HG03175 (cell line): ENCODE results near the gene FER.
"Not testable (repeated sequence)": the region's sequence is repeated elsewhere in the genome, so short reads cannot be mapped to it uniquely, and the experiment has no call there.

Source experiments
- ATAC-seq: cut with Tn5 transposase; IDR thresholded peaks from one replicate; pipeline ENCODE4 v1.9.1; 2021; ENCODE audit warnings: mild to moderate bottlenecking, moderate library complexity; ENCODE audit not compliant: unreplicated experiment

The FER gene

DNA sequence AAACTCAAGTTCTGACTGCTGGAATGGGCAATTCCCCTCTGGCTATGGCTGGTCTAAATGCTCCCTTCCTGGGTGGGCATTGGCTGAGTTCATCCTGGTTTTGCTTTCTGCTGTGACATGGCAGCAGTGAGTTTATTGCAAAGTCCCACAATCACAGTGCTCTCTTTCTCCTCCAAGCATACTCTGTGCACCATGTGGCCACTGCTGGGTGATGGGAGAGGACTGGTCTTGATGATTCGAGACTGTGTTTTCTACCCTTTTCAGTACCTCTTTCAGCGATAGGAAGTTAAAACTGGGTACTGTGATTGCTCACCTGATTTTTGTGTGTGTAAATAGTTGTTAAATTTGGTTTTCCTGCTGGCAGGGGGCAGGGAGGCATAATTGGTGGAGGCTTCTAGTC, 49.7 kb downstream of the FER start:
- ATAC-seq, result no peak

DNA sequence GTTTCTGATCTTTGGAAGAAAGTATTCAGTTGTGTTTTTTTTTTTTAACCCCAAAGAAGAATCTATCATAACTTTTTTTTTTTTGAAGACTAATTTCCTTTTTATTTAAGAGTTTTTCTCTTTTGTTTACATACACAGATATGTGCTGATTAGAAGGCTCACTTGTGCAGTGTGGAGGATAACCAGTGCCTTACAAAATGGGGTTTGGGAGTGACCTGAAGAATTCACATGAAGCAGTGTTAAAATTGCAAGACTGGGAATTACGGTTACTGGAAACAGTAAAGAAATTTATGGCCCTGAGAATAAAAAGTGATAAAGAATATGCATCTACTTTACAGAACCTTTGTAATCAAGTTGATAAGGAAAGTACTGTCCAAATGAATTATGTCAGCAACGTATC, 50.3 kb downstream of the FER start:
- no peak for ATAC-seq

DNA sequence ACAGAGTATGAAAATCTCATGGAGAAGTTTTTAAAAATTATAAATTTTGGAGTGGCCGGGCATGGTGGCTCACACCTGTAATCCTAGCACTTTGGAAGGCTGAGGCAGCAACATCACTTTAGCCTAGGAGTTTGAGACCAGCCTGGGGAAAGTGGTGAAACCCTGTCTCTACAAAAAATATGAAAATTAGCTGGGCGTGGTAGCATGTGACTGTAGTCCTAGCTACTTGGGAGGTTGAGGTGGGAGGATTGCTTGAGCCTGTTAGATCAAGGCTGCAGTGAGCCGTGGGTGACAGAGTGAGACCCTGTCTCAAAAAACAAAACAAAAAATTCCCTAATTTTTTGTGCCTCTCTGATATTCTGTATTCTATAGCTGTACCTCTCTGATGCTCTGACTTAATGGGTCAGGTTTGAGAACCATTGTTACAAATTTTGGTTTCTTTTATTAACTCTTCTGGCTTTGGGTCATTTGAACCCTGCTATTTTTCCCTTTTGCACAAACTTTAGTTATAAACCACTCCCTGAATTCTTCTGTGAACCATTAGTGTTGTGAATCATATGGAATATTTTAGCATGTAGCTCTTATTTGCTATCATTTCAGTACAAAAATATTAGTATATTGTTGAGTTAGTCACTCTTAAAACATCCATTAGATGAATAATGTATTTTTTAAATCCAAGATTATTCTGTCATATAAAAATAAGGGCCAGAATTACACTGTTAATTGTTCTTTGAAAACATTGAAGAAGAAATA, 51.0 kb downstream of the FER start:
- no peak for ATAC-seq

DNA sequence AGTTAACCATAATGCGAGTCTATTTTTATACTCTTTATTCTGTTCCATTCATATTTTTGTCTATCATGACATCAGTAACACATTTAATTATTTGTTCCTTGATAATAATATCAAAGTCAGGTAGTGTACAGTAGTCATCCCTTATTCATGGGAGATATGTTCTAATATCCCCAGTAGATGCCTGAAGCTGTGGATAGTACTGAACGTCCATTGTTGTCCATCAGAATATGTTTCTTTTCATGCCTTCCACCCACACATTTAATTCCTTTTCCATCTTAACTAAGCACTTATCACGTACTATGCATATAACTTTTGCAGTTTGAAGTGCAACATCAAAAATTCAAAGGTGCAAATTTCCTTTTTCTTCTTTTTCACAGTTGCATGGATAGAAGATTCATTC, 53.6 kb downstream of the FER start:
- no peak for ATAC-seq

DNA sequence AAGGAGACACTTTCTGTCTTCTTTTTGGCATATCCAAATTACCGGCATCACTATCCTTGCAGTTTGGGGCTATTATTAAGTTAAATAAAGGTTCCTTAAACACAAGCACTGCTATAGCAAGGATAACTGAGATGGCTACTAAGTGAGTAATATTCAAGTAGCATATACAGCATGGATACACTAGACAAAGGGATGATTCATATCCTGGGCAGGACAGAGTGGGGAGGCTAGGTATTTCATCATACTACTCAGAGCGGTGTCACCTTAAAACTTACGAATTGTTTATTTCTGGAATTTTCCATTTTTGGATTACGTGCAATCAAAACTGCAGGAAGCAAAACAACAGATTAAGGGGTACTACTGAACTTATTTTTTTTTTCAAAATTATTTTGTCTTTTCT, 54.1 kb downstream of the FER start:
- ATAC-seq, result no peak

DNA sequence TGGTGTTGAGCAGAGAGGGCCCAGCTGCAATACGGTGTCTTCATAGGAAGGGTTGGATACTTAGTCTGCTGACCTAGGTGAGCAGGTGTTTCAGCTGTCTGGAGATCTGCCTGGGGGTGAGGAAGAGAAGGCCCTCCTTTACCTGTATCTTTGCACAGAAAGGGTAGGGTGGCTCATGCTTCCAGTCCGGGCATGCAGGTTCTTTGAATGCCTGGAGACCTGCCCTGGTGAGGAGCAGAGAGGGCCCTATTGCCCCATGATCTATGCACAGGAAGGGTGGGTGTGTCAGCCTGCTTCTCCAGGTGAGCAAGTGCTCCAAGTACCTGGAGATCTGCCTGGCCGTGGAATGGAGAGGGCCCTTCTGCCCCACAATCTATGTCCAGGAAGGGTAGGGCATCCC, 63.0 kb downstream of the FER start:
- no peak for ATAC-seq

DNA sequence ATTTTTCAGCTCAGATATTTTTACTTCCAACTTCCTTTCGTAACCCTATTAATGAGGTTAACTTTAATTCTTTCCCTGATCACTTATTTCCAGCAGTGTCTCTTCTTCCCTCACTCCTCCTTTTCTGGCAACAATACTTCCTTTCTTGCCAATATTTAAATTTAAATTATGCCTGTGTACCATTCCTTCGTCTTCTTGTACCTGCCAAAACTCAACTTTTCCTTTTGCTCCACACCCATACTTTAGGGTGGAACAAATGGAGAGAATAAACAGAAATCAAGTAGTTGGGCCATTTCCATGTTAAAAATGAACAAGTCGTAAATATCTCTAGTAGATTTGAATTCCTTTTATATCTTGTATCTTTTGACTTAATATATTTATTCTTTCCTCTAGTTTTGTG, 66.0 kb downstream of the FER start:
- ATAC-seq, result no peak

DNA sequence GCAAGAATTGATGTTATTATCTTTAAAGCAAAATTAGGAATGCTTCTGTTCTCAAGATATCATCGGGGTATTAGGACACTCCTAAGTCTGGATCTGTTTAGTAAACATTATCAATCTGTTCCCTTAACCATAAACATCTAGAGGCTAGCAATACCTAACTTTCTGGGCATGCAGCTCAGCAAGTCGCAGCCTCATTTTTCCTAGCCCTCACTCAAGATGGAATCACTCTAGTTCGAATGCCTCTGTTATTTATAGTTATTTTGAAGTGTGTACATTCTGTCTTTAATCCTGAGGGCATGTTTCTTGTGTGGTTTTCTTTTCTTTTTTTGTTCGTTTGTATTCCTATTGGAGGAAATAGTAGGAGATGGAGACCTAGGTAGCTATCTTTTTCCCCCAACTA, 66.9 kb downstream of the FER start:
- ATAC-seq, result no peak

DNA sequence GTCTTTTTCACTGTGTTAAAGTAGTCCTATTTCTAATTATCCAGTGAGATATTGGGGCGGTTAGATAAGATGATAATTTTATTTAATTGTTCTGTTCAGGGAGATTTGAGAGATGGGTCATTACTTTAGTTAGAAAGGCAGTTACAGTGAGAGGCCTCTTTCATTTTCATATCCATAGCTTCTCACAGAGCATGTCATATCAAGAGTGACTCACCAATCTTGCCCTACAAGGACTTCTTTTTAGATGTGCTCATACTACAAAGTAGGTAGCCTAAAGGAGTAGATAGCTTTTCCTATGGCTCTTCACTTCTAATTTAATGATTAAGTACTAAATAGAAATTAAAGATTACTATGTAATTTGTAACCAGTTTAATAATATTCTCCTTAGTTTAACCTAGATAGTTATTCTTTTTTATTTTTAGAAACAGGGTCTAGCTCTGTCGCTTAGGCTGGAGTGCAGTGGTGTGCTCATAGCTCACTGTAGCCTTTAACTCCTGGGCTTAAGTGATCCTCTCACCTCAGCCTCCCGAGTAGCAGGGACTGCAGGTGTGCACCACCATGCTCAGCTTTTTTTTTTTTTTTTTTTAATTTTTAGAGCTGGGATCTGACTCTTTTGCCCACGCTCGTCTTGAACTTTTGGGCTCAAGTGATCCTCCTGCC, 71.0 kb downstream of the FER start:
- ATAC-seq, result peak; percentile 92

DNA sequence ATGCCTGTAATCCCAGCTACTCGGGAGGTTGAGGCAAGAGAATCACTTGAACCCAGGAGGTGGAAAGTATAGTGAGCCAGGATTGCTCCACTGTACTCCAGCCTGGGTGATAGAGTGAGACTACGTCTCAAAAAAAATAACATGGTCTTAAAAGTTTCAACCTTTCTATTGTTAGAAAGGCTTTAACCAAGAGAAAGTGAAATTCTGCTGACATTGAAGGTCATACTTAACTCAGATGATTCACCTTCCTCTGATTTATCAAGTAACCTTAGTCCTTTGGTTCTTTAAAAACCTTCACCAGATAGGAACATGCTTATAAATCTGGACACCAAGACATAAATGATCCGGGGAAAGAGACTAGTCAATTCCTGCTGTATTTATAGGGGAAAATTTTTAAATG, 73.3 kb downstream of the FER start:
- ATAC-seq, result no peak

DNA sequence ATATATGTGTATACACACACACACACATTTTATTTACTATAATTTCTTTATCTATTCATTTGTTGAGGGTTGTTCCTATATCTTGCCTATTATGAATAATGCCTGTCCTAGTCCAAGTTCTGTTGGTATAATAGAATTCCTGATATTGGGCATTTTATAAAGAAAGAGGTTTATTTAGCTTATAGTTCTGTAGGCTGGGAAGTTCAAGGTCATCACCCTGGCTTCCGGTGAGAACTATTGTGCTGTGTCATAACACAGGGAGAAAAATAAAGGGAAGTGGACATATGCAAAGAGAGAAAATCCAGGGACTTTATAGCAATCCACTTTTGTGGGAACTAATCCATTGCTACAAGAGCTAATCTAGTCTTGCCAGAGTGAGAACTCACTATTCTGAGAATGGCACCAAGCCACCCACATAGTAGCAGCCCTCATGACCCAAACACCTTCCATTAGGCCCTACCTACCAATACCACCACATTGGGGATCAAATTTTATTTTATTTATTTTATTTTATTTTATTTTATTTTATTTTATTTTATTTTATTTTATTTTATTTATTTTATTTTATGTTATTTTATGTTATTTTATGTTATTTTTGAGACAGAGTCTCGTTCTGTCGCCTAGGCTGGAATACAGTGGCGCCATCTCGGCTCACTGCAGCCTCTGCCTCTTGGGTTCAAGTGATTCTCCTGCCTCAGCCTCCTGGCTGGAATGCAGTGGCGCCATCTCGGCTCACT, 74.7 kb downstream of the FER start:
- ATAC-seq, result no peak

DNA sequence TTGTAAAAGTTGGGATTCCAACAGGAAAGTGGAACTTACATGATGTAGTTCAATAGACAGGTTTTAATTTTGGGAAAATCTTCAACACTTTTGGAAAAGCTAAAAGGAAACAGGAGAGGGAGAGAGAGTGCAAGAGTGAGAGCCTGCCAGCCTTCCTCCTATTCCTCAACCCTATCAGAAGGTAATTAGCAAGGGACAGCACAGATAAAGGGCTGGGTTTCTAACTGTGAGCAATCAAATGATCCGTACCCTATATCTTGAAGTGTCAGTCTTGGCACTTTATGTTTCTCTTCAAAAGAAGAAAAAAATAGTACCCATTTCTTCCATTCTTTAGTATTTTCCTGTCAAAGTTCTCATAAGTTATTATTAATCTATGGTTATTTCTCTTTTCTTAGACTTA, 79.4 kb downstream of the FER start:
- ATAC-seq, result no peak

DNA sequence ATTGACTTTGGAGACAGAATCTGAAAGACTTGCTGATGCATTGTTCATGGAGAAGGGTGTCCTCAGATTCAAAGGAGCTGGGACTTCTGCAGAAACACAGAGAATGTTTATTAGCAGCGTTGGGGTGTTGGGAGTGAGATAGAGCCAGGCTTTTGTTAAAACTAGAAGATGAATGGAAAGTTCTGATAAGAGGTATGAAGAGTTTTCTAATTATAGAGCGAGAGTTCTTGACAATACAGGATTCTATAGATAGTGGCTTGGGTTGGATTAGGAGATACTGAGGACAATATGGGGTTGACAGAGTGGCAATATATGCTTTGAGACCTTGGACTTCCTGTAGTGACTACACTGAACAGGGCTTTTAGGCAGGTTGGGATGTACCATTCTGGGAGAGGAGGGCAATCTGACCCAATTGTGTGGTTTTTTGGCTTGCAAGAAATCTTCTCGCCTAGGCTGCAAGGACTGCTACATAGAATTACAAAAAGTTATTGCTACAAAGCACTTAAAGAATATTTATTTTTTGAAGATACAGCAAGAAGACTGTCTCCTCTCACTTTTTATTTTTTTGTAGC, 83.1 kb downstream of the FER start:
- no peak for ATAC-seq

DNA sequence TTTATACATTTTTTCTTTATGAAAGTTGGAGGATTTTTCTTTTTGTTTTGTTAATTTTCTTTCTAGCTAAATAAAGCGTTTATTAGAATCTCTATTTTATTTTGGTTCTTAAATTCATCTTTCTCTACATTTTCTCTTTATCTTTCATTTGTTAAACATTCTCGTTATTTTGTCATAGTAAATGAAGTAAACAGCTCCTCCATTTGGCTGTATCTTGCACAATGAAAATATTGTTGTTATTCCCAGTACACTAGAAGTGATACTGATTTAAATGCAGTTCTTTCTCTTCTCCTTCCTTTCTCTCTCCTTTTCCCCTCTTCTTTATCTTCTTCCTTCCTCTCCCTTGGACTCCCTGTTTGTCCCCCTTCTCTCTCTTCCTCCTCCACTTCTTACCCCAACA, 88.8 kb downstream of the FER start:
- ATAC-seq, result no peak

DNA sequence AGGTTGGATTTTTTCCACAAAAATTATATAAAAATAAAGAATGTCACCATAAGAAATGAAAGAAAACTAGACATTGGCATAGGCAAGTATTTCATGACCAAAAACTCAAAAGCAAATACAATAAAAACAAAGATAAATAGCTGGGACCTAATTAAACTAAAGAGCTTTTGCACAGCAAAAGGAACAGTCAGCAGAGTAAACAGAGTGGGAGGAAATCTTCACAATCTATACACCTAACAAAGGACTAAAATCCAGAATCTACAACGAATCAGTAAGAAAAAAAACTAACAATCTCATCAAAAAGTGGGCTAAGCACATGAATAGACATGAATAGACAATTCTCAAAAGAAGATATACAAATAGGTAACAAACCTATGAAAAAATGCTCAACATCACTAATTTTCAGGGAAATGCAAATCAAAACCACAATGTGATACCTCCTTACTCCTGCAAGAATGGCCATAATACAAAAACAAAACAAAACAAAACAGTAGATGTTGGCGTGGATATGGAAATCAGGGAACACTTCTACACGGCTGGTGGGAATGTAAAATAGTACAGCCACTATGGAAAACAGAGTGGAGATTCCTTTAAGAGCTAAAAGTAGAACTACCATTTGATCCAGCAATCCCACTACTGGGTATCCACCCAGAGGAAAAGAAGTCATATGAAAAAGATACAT, 94.7 kb downstream of the FER start:
- not testable (repeated sequence) for ATAC-seq

DNA sequence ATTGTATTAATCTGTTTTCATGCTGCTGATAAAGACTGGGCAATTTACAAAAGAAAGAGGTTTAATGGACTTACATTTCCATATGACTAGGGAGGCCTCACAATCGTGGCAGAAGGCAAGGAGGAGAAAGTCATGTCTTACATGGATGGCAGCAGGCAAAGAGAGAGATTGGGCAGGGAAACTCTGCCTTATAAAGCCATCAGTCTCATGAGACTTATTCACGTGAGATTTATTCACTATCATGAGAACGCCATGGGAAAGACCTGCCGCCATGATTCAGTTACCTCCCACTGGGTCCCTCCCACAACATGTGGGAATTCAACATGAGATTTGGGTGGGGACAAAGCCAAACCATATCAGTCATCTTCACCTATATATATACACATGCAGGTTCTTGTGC, 103.4 kb downstream of the FER start:
- not testable (repeated sequence) for ATAC-seq

DNA sequence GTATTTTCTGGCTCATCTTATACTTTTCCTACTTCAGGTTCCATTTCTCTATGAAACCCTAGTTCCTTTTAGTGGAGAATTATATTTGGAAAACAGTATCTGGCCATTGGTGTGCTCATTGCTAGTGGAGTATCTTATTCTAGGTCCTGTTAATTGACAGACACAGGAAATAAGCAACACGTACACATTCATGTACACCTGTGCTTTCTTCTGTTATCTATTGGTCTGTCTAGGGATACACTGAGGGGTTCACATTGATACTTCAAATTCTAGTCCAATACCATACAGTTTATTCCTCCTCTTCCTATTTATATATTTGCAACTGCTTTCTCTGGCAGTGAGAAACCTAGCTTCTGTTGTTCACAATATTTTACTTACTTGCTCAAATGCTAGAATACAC, 110.2 kb downstream of the FER start:
- ATAC-seq, result no peak

DNA sequence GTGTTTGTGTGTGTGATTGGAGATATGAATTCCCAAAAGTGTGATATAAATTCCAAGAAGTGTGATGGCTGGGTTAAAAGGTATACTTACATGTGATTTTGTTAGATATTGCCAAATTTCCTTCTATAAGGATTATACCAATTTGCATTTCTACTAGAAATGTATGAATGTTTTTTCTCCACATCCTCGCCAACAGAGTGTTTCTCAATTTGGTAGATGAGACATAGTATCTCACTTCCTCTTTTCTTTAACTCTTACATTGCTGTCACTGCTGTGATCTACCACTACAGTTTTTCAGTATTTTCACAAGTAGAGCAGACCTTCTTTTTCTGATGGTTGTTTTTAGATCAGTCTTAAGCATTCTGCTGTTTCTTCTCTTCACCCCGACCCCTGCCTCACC, 111.3 kb downstream of the FER start:
- ATAC-seq, result peak; percentile 99

DNA sequence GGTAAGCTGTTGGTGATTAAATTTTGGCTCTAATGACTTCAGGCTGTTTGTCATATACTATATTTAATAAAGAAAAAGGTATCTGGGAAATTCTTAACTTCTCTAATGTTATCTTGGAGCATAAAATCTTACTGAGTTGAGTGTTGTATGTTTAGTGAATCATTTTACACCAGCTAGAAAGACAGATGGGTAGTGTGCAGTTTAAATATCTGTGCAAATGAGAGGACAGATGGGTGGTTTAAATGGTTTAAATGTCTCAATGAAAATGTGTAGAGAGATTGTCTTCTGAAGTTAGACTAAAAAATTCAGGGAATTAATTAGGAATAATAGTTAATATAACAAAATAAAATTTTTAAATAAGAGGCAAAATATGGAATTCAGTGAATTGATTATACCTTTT, 114.5 kb downstream of the FER start:
- no peak for ATAC-seq

DNA sequence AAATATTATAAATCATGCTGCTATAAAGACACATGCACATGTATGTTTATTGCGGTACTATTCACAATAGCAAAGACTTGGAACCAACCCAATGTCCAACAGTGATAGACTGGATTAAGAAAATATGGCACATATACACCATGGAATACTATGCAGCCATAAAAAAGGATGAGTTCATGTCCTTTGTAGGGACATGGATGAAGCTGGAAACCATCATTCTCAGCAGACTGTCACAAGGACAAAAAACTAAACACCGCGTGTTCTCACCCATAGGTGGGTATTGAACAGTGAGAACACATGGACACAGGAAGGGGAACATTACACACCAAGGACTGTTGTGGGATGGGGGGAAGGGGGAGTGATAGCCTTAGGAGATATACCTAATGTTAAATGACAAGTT, 118.4 kb downstream of the FER start:
- not testable (repeated sequence) for ATAC-seq

DNA sequence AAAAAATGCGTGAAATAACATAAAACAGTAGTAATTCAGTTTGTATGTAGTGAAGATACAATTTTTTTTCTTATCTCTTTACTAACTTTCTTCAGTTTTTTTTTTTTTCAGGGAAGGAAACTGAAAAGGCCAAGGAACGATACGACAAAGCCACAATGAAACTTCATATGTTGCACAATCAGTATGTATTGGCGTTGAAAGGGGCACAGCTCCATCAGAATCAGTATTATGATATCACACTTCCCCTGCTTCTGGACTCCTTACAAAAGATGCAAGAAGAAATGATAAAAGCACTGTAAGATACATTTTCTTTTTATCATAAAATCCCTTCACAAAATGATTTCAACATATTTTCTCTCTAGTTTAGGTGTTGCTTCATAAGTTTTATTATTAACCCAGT, 120.0 kb downstream of the FER start:
- ATAC-seq, result no peak
